Measurements from ENCODE around the gene PTPRN2. TPM values are rescaled to one million over a fixed set of nuclear protein-coding genes. Genes with fewer than 3 reads are reported as not detected.

PTPRN2 gene
- total and polyA plus RNA-seq, 2 donors (not counting 1 experiment from before 2014, with no cell fraction given) = 0.54 to 1.2 TPM

DNA sequence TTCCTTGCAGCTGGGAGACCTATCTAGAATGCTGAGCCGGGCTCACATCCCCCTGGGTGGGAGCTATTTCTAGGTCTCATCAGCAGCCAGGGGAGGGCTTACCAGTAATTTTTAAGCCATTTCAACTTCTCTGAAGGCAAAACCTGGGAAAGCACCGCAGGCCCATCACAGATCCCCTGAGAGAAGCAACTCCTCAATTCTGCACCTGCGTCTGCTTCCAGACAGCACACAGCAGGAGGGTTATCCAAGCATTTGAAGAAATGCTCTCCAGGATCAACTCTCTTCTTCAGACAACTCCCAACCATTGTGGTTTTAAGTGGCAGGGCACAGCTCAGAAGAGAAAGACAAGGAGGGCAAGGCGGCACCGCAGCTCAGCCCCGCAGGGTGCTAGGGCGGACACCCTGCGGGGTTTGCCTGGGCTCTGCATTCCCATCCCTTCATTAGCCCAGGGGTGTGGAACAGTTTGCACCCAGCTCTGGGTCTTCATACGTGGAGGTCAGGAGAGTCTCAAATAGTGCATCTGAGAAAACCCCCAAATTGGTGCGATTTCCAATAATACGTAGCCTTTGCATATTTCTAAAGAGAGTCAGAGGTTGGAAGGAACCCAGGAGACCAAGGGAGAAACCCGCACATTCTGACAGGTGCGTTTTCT lies 632.1 kb downstream of the PTPRN2 start:
- H3K79me2 ChIP-seq (ENCODE audit: control insufficient read depth, insufficient read depth, low read length) = no peaks in the 10 kb centered on the region
- no peak overlapping the region for H3K4me2 ChIP-seq (ENCODE audit: extremely low read depth, insufficient read depth, low read length)
- H3K36me3 ChIP-seq (ENCODE audit: control insufficient read depth, insufficient read depth, low read length) = no peaks in the 10 kb centered on the region
- no peak overlapping the region for H3K4me3 ChIP-seq (replicated peaks in 1 of 4; ENCODE audit: control extremely low read depth in 1 of 4, insufficient read depth in 1 of 4, low read depth in 3 of 4, low read length in 4 of 4)
- no peak overlapping the region for H3K9ac ChIP-seq (ENCODE audit: insufficient read depth, low read length)
- H3K4me1 ChIP-seq (ENCODE audit: control insufficient read depth, extremely low read depth, insufficient read depth, low read length) = no peaks in the 10 kb centered on the region
- H2AFZ ChIP-seq (ENCODE audit: low read length) = no peak overlapping the region
- H4K20me1 ChIP-seq (ENCODE audit: control insufficient read depth, extremely low read depth, insufficient read depth, low read length) = no peaks in the 10 kb centered on the region
- no peak for DNase-seq (ENCODE audit: low read depth in 2 of 2)
- TF ChIP-seq, protein P1, sequence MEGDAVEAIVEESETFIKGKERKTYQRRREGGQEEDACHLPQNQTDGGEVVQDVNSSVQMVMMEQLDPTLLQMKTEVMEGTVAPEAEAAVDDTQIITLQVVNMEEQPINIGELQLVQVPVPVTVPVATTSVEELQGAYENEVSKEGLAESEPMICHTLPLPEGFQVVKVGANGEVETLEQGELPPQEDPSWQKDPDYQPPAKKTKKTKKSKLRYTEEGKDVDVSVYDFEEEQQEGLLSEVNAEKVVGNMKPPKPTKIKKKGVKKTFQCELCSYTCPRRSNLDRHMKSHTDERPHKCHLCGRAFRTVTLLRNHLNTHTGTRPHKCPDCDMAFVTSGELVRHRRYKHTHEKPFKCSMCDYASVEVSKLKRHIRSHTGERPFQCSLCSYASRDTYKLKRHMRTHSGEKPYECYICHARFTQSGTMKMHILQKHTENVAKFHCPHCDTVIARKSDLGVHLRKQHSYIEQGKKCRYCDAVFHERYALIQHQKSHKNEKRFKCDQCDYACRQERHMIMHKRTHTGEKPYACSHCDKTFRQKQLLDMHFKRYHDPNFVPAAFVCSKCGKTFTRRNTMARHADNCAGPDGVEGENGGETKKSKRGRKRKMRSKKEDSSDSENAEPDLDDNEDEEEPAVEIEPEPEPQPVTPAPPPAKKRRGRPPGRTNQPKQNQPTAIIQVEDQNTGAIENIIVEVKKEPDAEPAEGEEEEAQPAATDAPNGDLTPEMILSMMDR (conservative IDR thresholded peaks at IDR 0.05 in 1 of 2, IDR thresholded peaks at IDR 0.05 in 1 of 2; ENCODE audit: low read depth in 1 of 2, low read length in 2 of 2) = no peak
- no peak for TF ChIP-seq EZH2 (IDR thresholded peaks at IDR 0.05; ENCODE audit: low read length, missing control alignments)
- no peaks in the 10 kb centered on the region for H3K27me3 ChIP-seq (ENCODE audit: control insufficient read depth, insufficient read depth, low read length)
- no peaks in the 10 kb centered on the region for H3K9me3 ChIP-seq (ENCODE audit: control insufficient read depth, insufficient read depth, low read depth, low read length)
- no peak overlapping the region for H3K27ac ChIP-seq (ENCODE audit: insufficient read depth, low read length)

DNA sequence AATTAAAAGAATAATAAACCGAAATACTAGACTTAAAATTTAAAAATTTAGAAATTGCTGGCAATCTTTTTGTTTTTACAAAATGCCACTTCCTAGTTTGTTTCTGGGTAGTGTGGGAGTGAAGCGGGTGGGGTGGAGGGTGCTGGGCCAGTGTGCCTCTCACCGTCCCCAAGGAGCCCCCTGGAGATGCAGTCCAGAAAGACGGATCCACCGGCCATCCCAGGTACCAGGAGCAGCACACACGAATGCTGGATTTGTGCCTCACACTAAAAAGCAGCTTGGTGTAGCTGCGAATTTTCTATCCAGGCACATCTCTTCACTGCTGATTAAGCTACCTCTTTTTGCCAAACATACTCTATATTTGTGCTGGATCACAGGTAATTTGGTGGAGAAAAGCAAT lies 632.7 kb downstream of the PTPRN2 start:
- Histone ChIP-seq H3K36me3 (ENCODE audit: control insufficient read depth, insufficient read depth, low read length) (no peaks in the 10 kb centered on the region), H3K27ac (ENCODE audit: insufficient read depth, low read length) (no peak overlapping the region), H3K9me3 (ENCODE audit: control insufficient read depth, insufficient read depth, low read depth, low read length) (no peaks in the 10 kb centered on the region), H3K9ac (ENCODE audit: insufficient read depth, low read length) (no peak overlapping the region), H3K4me3 (replicated peaks in 1 of 4; ENCODE audit: control extremely low read depth in 1 of 4, insufficient read depth in 1 of 4, low read depth in 3 of 4, low read length in 4 of 4) (no peak overlapping the region), H3K79me2 (ENCODE audit: control insufficient read depth, insufficient read depth, low read length) (no peaks in the 10 kb centered on the region), H3K4me1 (ENCODE audit: control insufficient read depth, extremely low read depth, insufficient read depth, low read length) (no peaks in the 10 kb centered on the region), H2AFZ (ENCODE audit: low read length) (no peak overlapping the region), H4K20me1 (ENCODE audit: control insufficient read depth, extremely low read depth, insufficient read depth, low read length) (no peaks in the 10 kb centered on the region), H3K4me2 (ENCODE audit: extremely low read depth, insufficient read depth, low read length) (no peak overlapping the region), H3K27me3 (ENCODE audit: control insufficient read depth, insufficient read depth, low read length) (no peaks in the 10 kb centered on the region)
- TF ChIP-seq EZH2 (IDR thresholded peaks at IDR 0.05; ENCODE audit: low read length, missing control alignments) = no peak
- TF ChIP-seq, protein P1 (conservative IDR thresholded peaks at IDR 0.05 in 1 of 2, IDR thresholded peaks at IDR 0.05 in 1 of 2; ENCODE audit: low read depth in 1 of 2, low read length in 2 of 2) = no peak
- DNase-seq (ENCODE audit: low read depth in 2 of 2) = no peak

DNA sequence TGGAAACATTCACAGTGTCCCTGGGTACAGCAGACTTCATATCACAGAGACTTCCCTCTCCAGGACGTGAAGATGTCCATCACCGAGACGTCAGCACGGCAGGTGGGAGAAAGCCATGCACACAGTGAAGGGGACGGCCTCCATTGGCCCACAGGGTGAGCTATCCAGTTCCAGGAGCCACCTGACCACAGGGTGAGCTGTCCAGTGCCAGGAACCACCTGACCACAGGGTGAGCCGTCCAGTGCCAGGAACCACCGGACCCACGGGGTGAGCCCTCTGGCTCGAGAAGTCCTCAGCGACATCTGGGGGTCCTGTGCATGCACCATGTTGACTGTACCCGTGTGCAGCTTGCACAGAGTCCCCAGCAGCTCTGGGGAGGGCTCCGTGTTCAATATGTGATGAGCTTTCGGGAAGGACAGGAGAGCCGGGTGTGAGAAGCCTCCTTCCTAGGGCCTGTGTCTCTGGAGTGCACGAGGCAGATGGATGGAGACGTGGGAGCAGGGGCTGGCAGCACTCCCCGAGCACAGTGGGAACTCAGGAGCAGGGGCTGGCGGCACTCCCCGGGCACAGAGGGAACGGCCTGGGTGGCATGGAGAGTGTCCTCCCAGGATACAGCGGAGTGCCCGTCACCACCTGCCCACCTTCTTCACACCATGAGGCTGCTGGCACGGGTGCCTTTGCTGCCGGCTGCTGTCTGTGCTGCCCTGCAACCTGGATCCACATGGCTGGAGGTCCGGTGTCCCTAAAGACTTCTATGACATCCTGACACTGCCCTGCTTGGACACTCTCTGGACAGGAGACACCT lies 634.6 kb downstream of the PTPRN2 start:
- no peak for DNase-seq (ENCODE audit: low read depth in 2 of 2)

More for the DNA sequence above, 634.6 kb downstream of the PTPRN2 start:
- TF ChIP-seq, protein P1 (conservative IDR thresholded peaks at IDR 0.05 in 1 of 2, IDR thresholded peaks at IDR 0.05 in 1 of 2; ENCODE audit: low read depth in 1 of 2, low read length in 2 of 2) = no peak
- TF ChIP-seq EZH2 (IDR thresholded peaks at IDR 0.05; ENCODE audit: low read length, missing control alignments) = no peak
- Histone ChIP-seq H3K9ac (ENCODE audit: insufficient read depth, low read length) (no peak overlapping the region), H3K27ac (ENCODE audit: insufficient read depth, low read length) (no peak overlapping the region), H3K4me1 (ENCODE audit: control insufficient read depth, extremely low read depth, insufficient read depth, low read length) (no peaks in the 10 kb centered on the region), H3K79me2 (ENCODE audit: control insufficient read depth, insufficient read depth, low read length) (no peaks in the 10 kb centered on the region), H3K9me3 (ENCODE audit: control insufficient read depth, insufficient read depth, low read depth, low read length) (no peaks in the 10 kb centered on the region), H3K36me3 (ENCODE audit: control insufficient read depth, insufficient read depth, low read length) (no peaks in the 10 kb centered on the region), H2AFZ (ENCODE audit: low read length) (no peak overlapping the region), H3K4me3 (replicated peaks in 1 of 4; ENCODE audit: control extremely low read depth in 1 of 4, insufficient read depth in 1 of 4, low read depth in 3 of 4, low read length in 4 of 4) (no peak overlapping the region), H3K4me2 (ENCODE audit: extremely low read depth, insufficient read depth, low read length) (no peak overlapping the region), H3K27me3 (ENCODE audit: control insufficient read depth, insufficient read depth, low read length) (no peaks in the 10 kb centered on the region), H4K20me1 (ENCODE audit: control insufficient read depth, extremely low read depth, insufficient read depth, low read length) (no peaks in the 10 kb centered on the region)

All from fibroblast of lung (primary cell).